Gastrocnemius medialis (tissue), 4 donors: ENCODE results near the gene LYL1. TPM values are rescaled to one million over a fixed set of nuclear protein-coding genes. Genes with fewer than 3 reads are reported as not detected.

ENCODE experiments used
- ATAC-seq, 2 donors: fragments of 150-250 bp; one replicate each; pipeline ENCODE4 v1.9.1; 2016
- DNase-seq, 2 donors: peaks; one replicate each; pipeline ENCODE4 v3.0.0-alpha.2; 2019
- H3K27ac ChIP-seq, 4 donors: fragments of 200-600 bp; sonication (generic); 1 replicate in 1 of 4; 2 replicates in 3 of 4; pipeline ENCODE4 v1.5.1; 2016 to 2018; ENCODE audit warnings: mild to moderate bottlenecking in 2 of 4, moderate library complexity in 1 of 4
- H3K27me3 ChIP-seq, 3 donors: fragments of 200-600 bp; sonication (generic) in 2 of 3; 1 replicate in 1 of 3; 2 replicates in 2 of 3; pipeline versions ENCODE4 v1.5.1 to v1.6.0; 2016 to 2019; ENCODE audit warnings: mild to moderate bottlenecking in 1 of 3, moderate library complexity in 1 of 3
- H3K36me3 ChIP-seq, 2 donors: fragments of 200-600 bp; sonication (generic) in 1 of 2; one replicate each; pipeline ENCODE4 v1.5.1; 2017 to 2018
- H3K4me1 ChIP-seq, 2 donors: fragments of 200-600 bp; sonication (generic) in 1 of 2; one replicate each; pipeline ENCODE4 v1.5.1; 2016 to 2017; ENCODE audit warnings: mild to moderate bottlenecking in 2 of 2
- H3K4me3 ChIP-seq, 4 donors: fragments of 200-600 bp; sonication (generic) in 3 of 4; 1 replicate in 1 of 4; 2 replicates in 3 of 4; pipeline ENCODE4 v1.5.1; 2016 to 2019; ENCODE audit warnings: mild to moderate bottlenecking in 2 of 4
- H3K9me3 ChIP-seq, 3 donors: fragments of 200-600 bp; sonication (generic) in 2 of 3; 1 replicate in 1 of 3; 2 replicates in 2 of 3; pipeline ENCODE4 v1.5.1; 2016 to 2019
- POLR2A ChIP-seq, 2 donors: fragments of 450-650 bp; IDR thresholded peaks; one replicate each; pipeline ENCODE4 v1.6.1; 2017; ENCODE audit warnings: antibody characterized with exemption in 2 of 2, mild to moderate bottlenecking in 2 of 2, moderate library complexity in 2 of 2
- in situ Hi-C, 4 donors: fragments of 200-750 bp; cut with MboI; loops; one replicate each; pipeline versions ENCODE4 v1.15.0 to v1.8.0; 2017; ENCODE audit warnings: low sequenced_read_pairs in 4 of 4
- intact Hi-C: fragments of 100-400 bp; cut with DNase I; formaldehyde crosslinking; loops from one replicate; pipeline ENCODE4 v1.15.1; 2023; ENCODE audit warnings: low total_unique reads
- total RNA-seq, 4 donors: library from RNA; depleted of rRNA; stranded (reverse); fragments of >200 nt; gene quantifications; one replicate each; pipeline versions ENCODE4 v1.1.0 to v1.2.3, GENCODE V29; 2016
- TF ChIP-seq, protein P1 (sequence below), 5 experiments: fragments of 450-650 bp in 3 of 5; fragments of 200-600 bp in 2 of 5; sonication (generic) in 2 of 5; IDR thresholded peaks in 4 of 5; conservative IDR thresholded peaks in 1 of 5; 1 replicate in 4 of 5; 2 replicates in 1 of 5; pipeline ENCODE4 v1.5.1; 2016 to 2019; ENCODE audit warnings: antibody characterized with exemption in 5 of 5, mild to moderate bottlenecking in 3 of 5, moderate library complexity in 3 of 5

The LYL1 gene
- total RNA-seq, 4 donors from 2014 or later, result 2.6 to 5.0 (median 3.1) TPM

DNA sequence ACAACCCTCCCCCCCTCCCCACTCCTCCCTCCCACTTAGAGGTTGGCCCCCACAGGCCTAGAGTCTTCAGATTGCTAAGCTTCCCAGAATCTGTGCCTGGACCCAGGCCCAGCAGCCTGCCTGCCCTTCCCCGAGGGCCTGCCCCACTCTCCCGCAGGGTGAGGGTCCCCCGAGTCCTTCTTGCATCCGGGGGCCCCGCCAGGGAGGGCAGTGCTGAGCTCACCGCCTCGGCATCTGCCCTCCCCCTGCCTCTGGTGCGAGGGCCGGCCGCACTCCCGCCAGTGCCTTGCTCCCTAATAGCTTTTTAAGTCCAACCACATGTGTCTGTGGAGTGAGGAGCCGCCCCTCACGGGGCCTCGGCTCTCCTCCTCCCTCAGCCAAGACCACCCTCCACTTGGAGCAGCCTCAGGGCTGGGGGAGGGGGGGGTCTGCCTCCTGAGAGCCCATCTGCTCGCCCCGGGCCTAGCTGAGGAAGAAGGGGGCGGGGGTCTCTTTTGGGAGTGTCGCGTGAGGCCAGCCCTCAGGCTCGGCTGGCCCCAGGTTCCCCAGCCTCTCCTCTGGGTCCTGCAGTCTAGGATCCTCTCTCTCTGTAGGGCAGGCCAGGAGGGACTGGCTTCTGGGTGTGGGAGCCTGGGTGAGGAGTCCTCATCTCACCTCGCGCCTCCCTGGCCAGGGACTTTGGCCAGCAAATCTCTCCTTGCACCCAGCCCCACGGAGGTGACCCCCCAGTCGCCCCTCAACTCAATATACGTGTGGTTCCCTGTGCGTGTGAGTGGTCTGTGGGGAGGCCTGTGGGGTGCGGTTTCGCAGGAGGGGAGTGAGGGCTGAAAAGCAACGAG is 47.2 kb downstream of the LYL1 start:
- Histone ChIP-seq H3K4me3 (peak overlapping the region; percentile 21 to 39 (median 30)), H3K27ac (peak overlapping the region; percentile 92 to 100 (median 96)), H3K27me3 (no peaks in the 10 kb centered on the region), H3K9me3 (no peaks in the 10 kb centered on the region), H3K4me1 (peaks cover 98% of the 10 kb centered on the region in 2 donors), H3K36me3 (no peaks in the 10 kb centered on the region)
- DNase-seq, result peak; percentile 54 to 72
- TF ChIP-seq POLR2A (IDR thresholded peaks at IDR 0.05), result no peak
- TF ChIP-seq, protein P1, sequence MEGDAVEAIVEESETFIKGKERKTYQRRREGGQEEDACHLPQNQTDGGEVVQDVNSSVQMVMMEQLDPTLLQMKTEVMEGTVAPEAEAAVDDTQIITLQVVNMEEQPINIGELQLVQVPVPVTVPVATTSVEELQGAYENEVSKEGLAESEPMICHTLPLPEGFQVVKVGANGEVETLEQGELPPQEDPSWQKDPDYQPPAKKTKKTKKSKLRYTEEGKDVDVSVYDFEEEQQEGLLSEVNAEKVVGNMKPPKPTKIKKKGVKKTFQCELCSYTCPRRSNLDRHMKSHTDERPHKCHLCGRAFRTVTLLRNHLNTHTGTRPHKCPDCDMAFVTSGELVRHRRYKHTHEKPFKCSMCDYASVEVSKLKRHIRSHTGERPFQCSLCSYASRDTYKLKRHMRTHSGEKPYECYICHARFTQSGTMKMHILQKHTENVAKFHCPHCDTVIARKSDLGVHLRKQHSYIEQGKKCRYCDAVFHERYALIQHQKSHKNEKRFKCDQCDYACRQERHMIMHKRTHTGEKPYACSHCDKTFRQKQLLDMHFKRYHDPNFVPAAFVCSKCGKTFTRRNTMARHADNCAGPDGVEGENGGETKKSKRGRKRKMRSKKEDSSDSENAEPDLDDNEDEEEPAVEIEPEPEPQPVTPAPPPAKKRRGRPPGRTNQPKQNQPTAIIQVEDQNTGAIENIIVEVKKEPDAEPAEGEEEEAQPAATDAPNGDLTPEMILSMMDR (IDR thresholded peaks at IDR 0.05 in 4 of 5, conservative IDR thresholded peaks at IDR 0.05 in 1 of 5), result peak in 1 of 5 experiments; percentile 34
- intact Hi-C loops, result no loop called here
- ATAC-seq, result peak; percentile 8 to 13
- in situ Hi-C loops, result no loop called here

DNA sequence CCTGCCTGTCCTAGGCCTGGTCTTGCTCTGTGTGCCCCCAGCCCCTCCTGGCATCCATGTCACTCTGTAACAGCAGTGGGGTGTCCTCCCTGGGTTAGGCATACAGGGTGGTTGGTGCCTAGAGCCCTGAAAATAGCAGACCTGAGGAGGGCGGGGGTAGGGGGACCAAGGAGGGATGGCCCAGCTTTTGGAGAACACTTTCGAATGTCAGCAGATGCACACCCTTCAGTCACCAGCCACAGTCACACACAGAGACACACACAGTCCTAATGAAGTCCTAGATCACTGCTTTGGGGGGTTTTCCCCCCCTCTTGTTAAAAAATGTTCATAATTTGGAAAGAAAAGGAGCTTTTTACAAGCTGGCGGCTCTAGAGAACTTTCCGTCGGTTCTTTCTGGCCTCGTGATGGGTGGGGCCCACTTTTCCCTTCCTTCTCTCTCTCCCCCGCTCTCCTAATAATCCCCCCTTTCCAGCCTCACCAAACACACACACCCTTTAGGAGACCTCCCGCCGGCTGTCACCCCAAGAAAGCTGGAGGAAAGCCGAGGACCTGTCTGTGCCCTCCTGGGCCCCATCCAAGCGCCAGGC is 47.9 kb downstream of the LYL1 start:
- TF ChIP-seq, protein P1 (IDR thresholded peaks at IDR 0.05 in 4 of 5, conservative IDR thresholded peaks at IDR 0.05 in 1 of 5), result no peak
- TF ChIP-seq POLR2A (IDR thresholded peaks at IDR 0.05), result no peak
- no peaks in the 10 kb centered on the region for H3K27me3 ChIP-seq
- intact Hi-C loops, result no loop called here
- peaks cover 98% of the 10 kb centered on the region in 2 donors for H3K4me1 ChIP-seq
- DNase-seq (no peak), ATAC-seq (no peak)
- no peaks in the 10 kb centered on the region for H3K36me3 ChIP-seq
- in situ Hi-C loops, result no loop called here
- H3K9me3 ChIP-seq, result no peaks in the 10 kb centered on the region
- H3K4me3 ChIP-seq, result peak overlapping the region; percentile 21 to 39 (median 30)
- peak overlapping the region; percentile 92 to 100 (median 96) for H3K27ac ChIP-seq

- intact Hi-C loops, result no loop called here
- Histone ChIP-seq H3K4me1 (peaks cover 98 to 100% of the 10 kb centered on the region in 2 donors), H3K4me3 (peak overlapping the region in 2 of 4 donors; percentile 12 to 17), H3K27me3 (no peaks in the 10 kb centered on the region), H3K9me3 (no peaks in the 10 kb centered on the region), H3K36me3 (no peaks in the 10 kb centered on the region), H3K27ac (peak overlapping the region; percentile 92 to 100 (median 96))
- DNase-seq, result peak in 1 of 2 donors; percentile 69
- ATAC-seq, result peak; percentile 16 to 35
- in situ Hi-C loops, result no loop called here
- TF ChIP-seq, protein P1 (IDR thresholded peaks at IDR 0.05 in 4 of 5, conservative IDR thresholded peaks at IDR 0.05 in 1 of 5), result no peak
- peak in 1 of 2 donors; percentile 23 for TF ChIP-seq POLR2A (IDR thresholded peaks at IDR 0.05)
Observed at GRCh38 chr19:13053761-13054625, 48.7 kb downstream of the LYL1 start.

GRCh38 chr19:13053238-13053637 is 49.4 kb downstream of the LYL1 start:
- no peak for ATAC-seq
- no peaks in the 10 kb centered on the region for H3K27me3 ChIP-seq
- peaks cover 95 to 100% of the 10 kb centered on the region in 2 donors for H3K4me1 ChIP-seq
- TF ChIP-seq, protein P1 (IDR thresholded peaks at IDR 0.05 in 4 of 5, conservative IDR thresholded peaks at IDR 0.05 in 1 of 5), result no peak
- TF ChIP-seq POLR2A (IDR thresholded peaks at IDR 0.05), result no peak
- H3K27ac ChIP-seq, result peak overlapping the region; percentile 92 to 100 (median 96)
- no peak for DNase-seq
- in situ Hi-C loops, result no loop called here
- intact Hi-C loops, result no loop called here
- no peaks in the 10 kb centered on the region for H3K9me3 ChIP-seq
- no peak overlapping the region for H3K4me3 ChIP-seq
- no peaks in the 10 kb centered on the region for H3K36me3 ChIP-seq
